Activated CD8-positive, alpha-beta memory T cell treated with anti-CD3 and anti-CD28 coated beads, Interleukin-2, amount 50 U/mL, for 1 hour (primary cell): ENCODE results near the gene LPAR3.

Source experiments
- DNase-seq: peaks from one replicate; pipeline ENCODE4 v3.0.0-alpha.2; 2020; ENCODE audit errors: extremely low read depth

The LPAR3 gene

DNA sequence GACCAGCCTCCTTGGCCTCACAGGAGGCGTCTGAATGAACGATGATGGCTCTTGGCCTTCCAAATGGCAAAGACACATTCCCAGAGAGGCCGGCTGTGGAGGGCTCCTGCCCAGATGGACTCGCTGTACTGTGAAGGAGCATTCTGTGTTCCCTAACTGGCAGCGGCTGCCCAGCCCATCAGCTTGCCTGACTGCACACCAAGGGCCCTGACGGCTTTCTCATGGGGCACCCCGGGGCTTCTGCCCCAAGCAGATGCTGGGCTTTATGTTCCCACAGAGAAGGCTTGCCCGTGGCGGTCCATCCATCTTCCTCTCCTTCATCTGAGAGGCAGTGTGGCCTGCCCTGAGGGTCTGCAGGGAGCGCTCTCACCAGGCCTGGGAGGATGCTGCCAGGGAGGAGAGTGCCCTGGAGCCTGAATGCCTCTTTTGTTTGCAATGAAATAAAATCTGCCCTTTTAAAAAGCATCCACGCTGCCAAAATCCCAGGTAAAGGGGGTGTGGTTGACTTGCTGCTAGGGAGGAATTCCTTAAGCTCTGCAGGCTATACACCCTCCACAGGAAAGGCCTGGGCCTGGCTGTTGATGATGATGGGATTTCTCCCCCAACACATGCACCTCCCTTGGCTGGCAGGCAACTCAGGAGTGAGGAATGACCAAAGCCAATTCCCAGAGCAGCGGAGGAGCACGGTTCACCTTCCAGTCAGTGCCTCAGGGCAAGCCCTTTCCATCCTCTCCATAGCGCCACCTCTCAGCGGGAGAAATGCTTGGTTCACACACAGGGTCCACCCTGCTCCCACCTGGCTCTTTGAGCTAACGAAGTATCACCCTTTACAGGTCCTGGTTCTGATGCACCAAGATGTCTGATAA lies 118.1 kb downstream of the LPAR3 start:
- DNase-seq, result no peak

DNA sequence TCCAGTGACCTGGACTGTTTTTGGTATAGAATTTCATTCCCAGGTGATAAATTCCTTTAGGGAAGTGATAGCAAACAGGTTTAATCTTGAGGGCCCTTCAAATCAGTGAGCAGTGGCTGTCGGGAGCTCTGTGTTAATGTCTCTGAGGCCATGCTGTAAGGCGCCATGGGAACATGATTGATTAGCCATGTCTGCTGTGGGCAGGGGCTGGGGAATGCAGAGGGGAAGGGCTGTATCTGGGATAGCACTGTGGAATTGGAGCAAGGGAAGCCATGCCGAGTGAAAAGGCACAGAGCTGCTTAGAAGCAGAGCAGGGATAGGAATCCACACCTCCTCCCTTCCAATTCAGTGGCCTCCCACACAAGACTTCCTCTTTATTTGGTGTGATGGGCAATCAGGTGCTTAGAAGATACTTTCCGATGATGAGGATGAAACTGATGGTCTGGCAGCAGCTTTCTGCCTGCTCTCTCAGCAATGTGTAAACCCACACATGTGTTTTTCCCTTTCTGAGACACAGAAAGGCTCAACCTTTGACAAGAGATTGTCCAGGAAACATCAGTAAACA lies 119.0 kb downstream of the LPAR3 start:
- DNase-seq, result no peak

DNA sequence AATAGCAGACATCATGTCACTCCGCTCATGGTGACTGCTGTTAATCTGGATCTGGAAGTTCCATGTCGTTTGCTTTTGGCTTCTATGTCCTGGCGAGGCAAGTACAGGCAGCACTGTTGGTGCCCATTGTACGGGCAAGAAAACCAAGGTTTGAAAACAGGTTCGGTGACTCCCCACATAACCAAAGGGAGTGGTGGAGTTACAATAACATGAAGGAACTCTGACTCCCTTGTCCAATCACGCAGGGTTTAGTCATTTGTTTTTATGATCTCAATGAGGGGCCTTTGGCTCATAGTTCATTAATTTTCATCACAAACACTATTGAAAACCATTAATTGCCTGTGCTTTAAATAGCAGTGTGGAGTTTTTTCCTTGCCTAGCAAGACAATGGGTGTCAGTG lies 119.8 kb downstream of the LPAR3 start:
- DNase-seq, result no peak

DNA sequence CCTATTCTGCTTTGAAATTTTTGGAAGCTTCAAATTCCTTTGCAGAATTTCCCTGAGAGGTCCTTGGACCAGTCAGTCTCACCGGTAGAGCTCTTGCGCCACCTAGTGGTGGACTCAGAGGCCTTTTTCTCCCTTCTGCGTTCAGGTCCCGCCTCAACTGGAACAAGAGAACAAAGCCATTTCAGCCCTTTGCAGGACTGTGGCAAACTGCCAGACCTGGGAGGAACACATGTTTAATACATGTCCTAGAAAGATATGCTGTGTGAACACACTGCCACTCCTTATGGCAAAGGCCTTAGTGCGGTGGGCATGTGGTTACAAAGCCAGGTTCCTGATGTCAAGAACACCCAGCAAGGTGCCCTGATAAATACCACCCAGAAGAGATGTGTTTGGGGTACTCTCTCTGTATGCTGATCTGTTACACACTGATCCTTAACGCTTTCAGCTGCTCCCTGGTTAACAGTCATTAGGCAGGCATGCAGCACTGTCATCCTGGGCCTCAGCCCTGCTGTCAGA lies 120.5 kb downstream of the LPAR3 start:
- peak; percentile 45 for DNase-seq

DNA sequence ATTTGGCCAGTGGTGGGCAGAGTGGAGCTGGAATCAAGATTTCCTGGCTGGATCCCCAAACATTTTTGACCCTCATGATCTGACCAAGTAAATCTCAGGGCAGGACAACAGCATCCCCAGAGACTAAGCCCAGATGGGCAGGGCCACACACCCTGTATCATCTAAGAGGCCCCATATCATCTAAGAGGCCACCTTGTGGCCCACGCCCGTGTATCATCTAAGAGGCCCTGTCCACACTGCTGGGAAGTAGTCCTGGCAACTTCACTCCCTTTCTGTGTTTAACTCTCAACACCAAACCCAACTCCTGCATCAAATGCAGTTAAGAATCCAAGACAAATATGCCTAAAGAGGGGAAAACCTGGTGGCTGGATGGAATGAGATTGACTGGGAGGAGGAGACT lies 121.1 kb downstream of the LPAR3 start:
- DNase-seq, result no peak

DNA sequence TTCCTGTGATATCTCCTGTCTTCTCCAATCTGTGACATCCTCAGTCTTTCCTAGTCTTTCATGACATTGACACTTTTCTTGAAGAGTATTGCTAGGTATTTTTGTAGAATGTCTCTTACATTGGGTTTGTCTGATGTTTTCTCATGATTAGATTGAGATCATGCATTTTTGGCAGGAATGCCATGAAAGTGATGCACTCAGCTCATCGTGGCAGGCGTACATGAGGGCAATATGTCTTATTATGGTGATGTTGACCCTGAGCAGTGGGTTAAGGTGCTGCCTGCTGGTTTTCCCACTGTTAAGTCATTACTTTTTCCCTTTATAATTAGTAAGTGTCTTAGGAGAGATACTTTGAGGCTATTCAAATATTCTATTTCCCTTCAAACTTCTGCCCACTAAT lies 122.5 kb downstream of the LPAR3 start:
- no peak for DNase-seq

DNA sequence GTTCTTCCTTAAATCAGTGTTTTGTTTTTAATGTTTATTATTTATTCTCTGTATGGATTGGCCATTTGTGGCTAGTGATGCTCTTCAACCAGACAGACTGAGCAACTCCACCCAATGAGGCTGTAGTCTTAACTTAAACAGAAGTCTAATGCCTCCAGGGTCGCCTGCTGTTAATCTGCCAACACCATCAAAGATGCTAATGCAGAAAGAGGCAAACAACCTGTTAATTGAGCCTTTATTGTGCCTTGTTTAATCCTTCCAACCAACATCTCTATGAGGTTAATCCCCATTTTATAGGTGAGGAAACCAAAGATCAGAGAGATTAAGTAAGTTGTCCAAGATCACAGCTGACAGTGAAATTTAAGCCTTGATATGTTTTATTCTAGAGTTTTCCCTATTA lies 123.4 kb downstream of the LPAR3 start:
- DNase-seq, result no peak

DNA sequence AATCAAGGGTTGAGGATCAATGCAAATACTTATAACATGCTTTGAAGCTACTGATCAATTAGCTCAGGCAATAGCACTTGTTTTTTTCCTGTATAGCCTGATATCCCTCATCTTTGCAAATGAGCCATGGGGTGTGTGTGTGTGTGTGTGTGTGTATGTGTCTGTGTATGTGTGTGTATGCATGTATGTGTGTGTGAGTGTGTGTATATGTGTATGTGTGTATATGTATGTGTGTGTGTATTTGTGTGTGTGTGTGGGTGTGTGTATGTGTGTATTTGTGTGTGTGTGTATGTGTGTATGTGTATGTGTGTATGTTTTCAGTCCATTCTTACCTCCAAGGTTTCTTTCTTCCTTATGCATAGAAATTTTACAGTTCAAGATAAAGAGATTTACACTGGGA lies 124.4 kb downstream of the LPAR3 start:
- DNase-seq, result no peak

DNA sequence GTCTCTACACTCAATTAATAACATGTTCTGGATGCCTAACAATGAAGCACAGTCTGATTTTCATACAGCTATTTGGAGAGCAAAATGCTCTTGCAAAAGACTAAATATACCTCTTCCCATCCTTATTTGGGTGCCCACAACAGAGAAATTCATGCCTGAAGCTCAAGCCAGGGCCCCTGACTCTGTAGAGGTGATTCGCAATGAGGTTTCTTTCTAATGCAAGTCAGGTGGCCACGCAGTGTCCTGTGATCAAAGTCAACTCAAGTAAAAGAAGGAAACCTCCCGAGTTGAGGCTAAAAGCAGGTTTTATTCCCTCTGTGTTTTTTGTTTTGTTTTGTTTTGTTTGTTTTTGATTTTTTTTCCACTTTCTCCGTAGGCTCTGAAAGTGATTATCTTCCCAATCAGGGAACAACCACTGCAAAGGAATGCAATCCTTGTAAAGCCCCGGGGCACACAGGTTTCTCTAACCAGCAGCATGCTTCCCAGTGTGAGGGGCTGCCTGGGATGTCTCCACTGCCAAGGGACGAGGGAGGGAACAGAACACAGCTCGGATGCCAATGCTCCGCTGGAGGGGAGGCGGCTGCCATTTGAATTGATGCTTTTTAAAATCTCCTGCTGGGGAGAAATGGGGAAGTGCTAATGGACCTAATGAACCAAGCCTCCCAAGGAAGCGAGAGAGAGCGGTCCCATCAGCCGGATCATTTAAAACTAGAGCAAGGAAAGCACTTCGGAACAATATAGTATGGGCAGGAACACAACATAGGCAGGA lies 128.9 kb downstream of the LPAR3 start:
- no peak for DNase-seq

DNA sequence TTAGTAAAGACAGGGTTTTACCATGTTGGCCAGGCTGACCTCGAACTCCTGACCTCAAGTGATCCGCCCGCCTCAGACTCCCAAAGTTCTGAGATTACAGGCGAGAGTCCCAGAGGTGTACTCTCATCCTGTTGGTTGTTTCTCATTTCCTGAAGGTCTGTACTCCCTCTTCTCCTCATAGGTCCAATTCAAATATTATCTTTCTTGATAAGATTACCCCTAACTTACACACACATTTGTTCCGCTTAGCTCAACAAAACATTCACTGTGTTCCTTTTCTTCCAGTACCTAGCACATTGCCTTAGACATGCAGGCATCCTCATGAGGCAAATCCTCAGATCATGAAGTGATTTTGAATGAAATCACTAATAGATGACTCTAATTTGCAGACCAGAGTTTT lies 130.3 kb downstream of the LPAR3 start:
- no peak for DNase-seq
